SW 1271 (cell line): ENCODE measurements around the gene SORCS2.

Source experiments
- DNase-seq, 2 experiments: peaks; one replicate each; lab custom pipeline; 2025; lab: John Stamatoyannopoulos, UW

SORCS2 gene

GRCh38 chr4:7637971-7638370 is 445.6 kb downstream of the SORCS2 start:
- no peak for DNase-seq

GRCh38 chr4:7638489-7638888 is 446.2 kb downstream of the SORCS2 start:
- no peak for DNase-seq

GRCh38 chr4:7638984-7639789 is 446.8 kb downstream of the SORCS2 start:
- no peak for DNase-seq

GRCh38 chr4:7640136-7640535 is 447.8 kb downstream of the SORCS2 start:
- no peak for DNase-seq

- DNase-seq, result no peak
Observed at GRCh38 chr4:7641712-7642111, 449.4 kb downstream of the SORCS2 start.

- no peak for DNase-seq
Observed at GRCh38 chr4:7642741-7643458, 450.6 kb downstream of the SORCS2 start.

- DNase-seq, result no peak
Observed at GRCh38 chr4:7645158-7645557, 452.8 kb downstream of the SORCS2 start.

GRCh38 chr4:7645956-7646355 is 453.6 kb downstream of the SORCS2 start:
- DNase-seq, result no peak

- no peak for DNase-seq
Observed at GRCh38 chr4:7646384-7647061, 454.2 kb downstream of the SORCS2 start.

GRCh38 chr4:7647186-7647585 is 454.8 kb downstream of the SORCS2 start:
- DNase-seq, result no peak

- peak; percentile 61 to 82 for DNase-seq
Observed at GRCh38 chr4:7647600-7648543, 455.5 kb downstream of the SORCS2 start.

GRCh38 chr4:7648544-7649395 is 456.4 kb downstream of the SORCS2 start:
- no peak for DNase-seq

- DNase-seq, result no peak
Observed at GRCh38 chr4:7649411-7649740, 457.0 kb downstream of the SORCS2 start.

GRCh38 chr4:7649741-7650531 is 457.6 kb downstream of the SORCS2 start:
- peak; percentile 88 to 97 for DNase-seq

GRCh38 chr4:7650606-7651385 is 458.5 kb downstream of the SORCS2 start:
- DNase-seq, result no peak

- no peak for DNase-seq
Observed at GRCh38 chr4:7651461-7651921, 459.2 kb downstream of the SORCS2 start.

GRCh38 chr4:7652006-7652405 is 459.7 kb downstream of the SORCS2 start:
- no peak for DNase-seq

GRCh38 chr4:7652451-7652881 is 460.1 kb downstream of the SORCS2 start:
- DNase-seq, result no peak

- DNase-seq, result no peak
Observed at GRCh38 chr4:7652906-7653305, 460.6 kb downstream of the SORCS2 start.
